Heart left ventricle (tissue), 16 donors: ENCODE results near the gene ZMIZ1. TPM values are rescaled to one million over a fixed set of nuclear protein-coding genes. Genes with fewer than 3 reads are reported as not detected.

Source experiments
- ATAC-seq, 4 donors: fragments of 200-7000 bp; cut with Tn5 transposase; one replicate each; pipeline ENCODE4 v1.9.1; 2020 to 2022; ENCODE audit warnings: moderate library complexity in 4 of 4, mild to moderate bottlenecking in 3 of 4, moderate number of reproducible peaks in 1 of 4
- DNase-seq, 5 donors: peaks; one replicate each; pipeline ENCODE4 v3.0.0-alpha.2; 2020
- H3K27ac ChIP-seq, 12 donors: fragments of 200-600 bp; sonication (generic) in 4 of 12; one replicate each; pipeline versions ENCODE4 v1.5.0 to v1.8.0; 2016 to 2022; ENCODE audit warnings: mild to moderate bottlenecking in 2 of 12
- H3K27me3 ChIP-seq, 9 donors: fragments of 200-600 bp; sonication (generic) in 2 of 9; one replicate each; pipeline versions ENCODE4 v1.5.1 to v1.8.0; 2016 to 2022; ENCODE audit warnings: mild to moderate bottlenecking in 3 of 9
- H3K36me3 ChIP-seq, 9 donors: fragments of 200-600 bp; sonication (generic) in 2 of 9; one replicate each; pipeline versions ENCODE4 v1.5.0 to v1.8.0; 2018 to 2022; ENCODE audit warnings: mild to moderate bottlenecking in 2 of 9
- H3K4me1 ChIP-seq, 12 donors: fragments of 200-600 bp; sonication (generic) in 4 of 12; one replicate each; pipeline versions ENCODE4 v1.5.0 to v1.8.0; 2016 to 2022; ENCODE audit warnings: mild to moderate bottlenecking in 3 of 12
- H3K4me3 ChIP-seq, 12 donors: fragments of 200-600 bp; sonication (generic) in 4 of 12; one replicate each; pipeline versions ENCODE4 v1.5.0 to v1.8.0; 2017 to 2022; ENCODE audit warnings: mild to moderate bottlenecking in 9 of 12, moderate library complexity in 4 of 12
- H3K9me3 ChIP-seq, 12 donors: fragments of 200-600 bp; sonication (generic) in 4 of 12; one replicate each; pipeline versions ENCODE4 v1.5.0 to v1.8.0; 2016 to 2022; ENCODE audit warnings: mild to moderate bottlenecking in 1 of 12
- CTCF ChIP-seq, 12 donors: fragments of 200-600 bp; sonication (generic) in 4 of 12; IDR thresholded peaks; one replicate each; pipeline versions ENCODE4 v1.5.0 to v1.8.0; 2018 to 2022; ENCODE audit warnings: antibody characterized with exemption in 12 of 12, mild to moderate bottlenecking in 5 of 12
- POLR2A ChIP-seq, 2 donors: fragments of 450-650 bp; IDR thresholded peaks; one replicate each; pipeline ENCODE4 v1.6.1; 2017; ENCODE audit warnings: antibody characterized with exemption in 2 of 2, mild to moderate bottlenecking in 2 of 2, moderate library complexity in 2 of 2
- WGBS, 4 donors: extraction: QIAGEN DNeasy Blood & Tissue Kit in 2 of 4; methylation state at CpG; one replicate each; pipeline versions ENCODE4 v1.1.5 to v1.1.7; 2013 to 2018; 5-methylcytosine and 5-hydroxymethylcytosine counted together
- intact Hi-C, 10 donors: fragments of 100-400 bp; cut with DNase I; formaldehyde crosslinking; loops; one replicate each; pipeline versions ENCODE4 v1.11.1 to v1.14.2; 2022
- polyA plus RNA-seq, 2 donors: library from polyadenylated mRNA; stranded (reverse); fragments of 200-250 nt; gene quantifications; one replicate each; pipeline ENCODE4 v1.2.3, GENCODE V29; 2013
- total RNA-seq, 9 donors: library from RNA; depleted of rRNA in 2 of 9; stranded (reverse); fragments of >200 nt in 2 of 9; fragmentation: NEBNext Ultra II Directional in 3 of 9; extraction: Animal tissue kit (Norgen Biotek cat#: 25700) in 3 of 9; gene quantifications; one replicate each; pipeline versions ENCODE4 v1.1.0 to v1.2.4, GENCODE V29; 2016 to 2023
- donor health status: ischemic (EF 13 %, LVEDD 7.1; RV severe dilation, severe dysfunction).
- donor health status: healthy with polysubstance abuse.
- donor health status: DM: no; HTN: yes; CAD: no.
- donor health status: DM: no; HTN: no; CAD: no.
- donor health status: ischemic (EF 25% LVEDD 6.9; RV normal size, moderate dysfunction).
- donor health status: ischemic (EF 25% LVEDD 5.7; RV mildly dilated, moderate dysfunction).
- donor health status: healthy.
- donor health status: DM: yes; HTN: yes; CAD: no.
- donor health status: ischemic (EF 35%, LVEDD 5.7; RV mildly dilated, moderate dysfunction).
- donor health status: nonischemic (EF 11% LVEDD 7.7; RV severe dilation, severe dysfunction).
- donor health status: DM: yes; HTN: yes; CAD: no.
- donor health status: PGD.
- donor health status: ischemic (EF 29% LVEDD 5.4; RV normal size, mild dysfunction).
- donor health status: nonischemic (EF 23%, LVEDD 6.1; RV moderate dilation, normal function).

Gene ZMIZ1
- total and polyA plus RNA-seq, 11 donors, result 19.7 to 75.4 (median 49.2) TPM

GRCh38 chr10:79262959-79263746 lies 194.4 kb downstream of the ZMIZ1 start:
- Histone ChIP-seq H3K27me3 (no peaks in the 10 kb centered on the region), H3K27ac (no peak overlapping the region), H3K4me3 (no peak overlapping the region), H3K9me3 (no peaks in the 10 kb centered on the region), H3K36me3 (peaks cover 0 to 24% (median 4%) of the 10 kb centered on the region in 9 donors), H3K4me1 (peaks cover 22 to 100% (median 83%) of the 10 kb centered on the region in 12 donors)
- WGBS, 4 donors, result 84 to 86% (median 85%) methylated on average over 16 to 18 of the region's 18 CpGs
- TF ChIP-seq CTCF (IDR thresholded peaks at IDR 0.05) (no peak), POLR2A (IDR thresholded peaks at IDR 0.05) (no peak)
- ATAC-seq (no peak), DNase-seq (no peak)
- intact Hi-C loops, result no loop called here

DNA sequence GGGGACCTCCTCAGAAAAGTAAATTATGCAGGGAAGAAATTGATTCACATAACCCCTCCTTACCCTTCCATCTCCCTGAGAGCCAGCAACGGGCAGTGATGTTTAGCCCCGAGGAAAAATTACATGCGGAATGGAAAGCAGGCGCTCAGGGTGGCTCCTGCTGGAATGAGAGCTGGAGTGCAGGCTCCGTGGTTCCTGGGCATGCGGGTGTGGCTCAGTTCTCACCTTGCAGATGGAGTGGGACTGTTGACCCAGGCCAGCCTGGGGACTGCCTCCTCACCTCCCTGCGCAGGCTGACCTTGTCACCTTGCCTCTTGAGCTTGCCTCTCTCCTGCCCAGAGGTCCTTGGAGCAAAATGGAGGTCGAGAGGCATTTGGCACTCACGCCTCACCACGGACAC lies 195.2 kb downstream of the ZMIZ1 start:
- 81 to 88% (median 84%) methylated on average over 10 of the region's 10 CpGs for WGBS, 4 donors
- no peak for ATAC-seq
- Histone ChIP-seq H3K4me1 (peaks cover 24 to 100% (median 87%) of the 10 kb centered on the region in 12 donors), H3K4me3 (no peak overlapping the region), H3K9me3 (no peaks in the 10 kb centered on the region), H3K27me3 (no peaks in the 10 kb centered on the region), H3K27ac (peak overlapping the region in 3 of 12 donors; percentile 74 to 95 (median 77)), H3K36me3 (peaks cover 0 to 24% (median 4%) of the 10 kb centered on the region in 9 donors)
- DNase-seq, result no peak
- TF ChIP-seq CTCF (IDR thresholded peaks at IDR 0.05) (no peak), POLR2A (IDR thresholded peaks at IDR 0.05) (no peak)
- intact Hi-C loops, result loop anchor here in 1 of 10 donors (2.0 kb wide), 1 partner anchor 15 kb away; no protein-coding TSS in a partner anchor

DNA sequence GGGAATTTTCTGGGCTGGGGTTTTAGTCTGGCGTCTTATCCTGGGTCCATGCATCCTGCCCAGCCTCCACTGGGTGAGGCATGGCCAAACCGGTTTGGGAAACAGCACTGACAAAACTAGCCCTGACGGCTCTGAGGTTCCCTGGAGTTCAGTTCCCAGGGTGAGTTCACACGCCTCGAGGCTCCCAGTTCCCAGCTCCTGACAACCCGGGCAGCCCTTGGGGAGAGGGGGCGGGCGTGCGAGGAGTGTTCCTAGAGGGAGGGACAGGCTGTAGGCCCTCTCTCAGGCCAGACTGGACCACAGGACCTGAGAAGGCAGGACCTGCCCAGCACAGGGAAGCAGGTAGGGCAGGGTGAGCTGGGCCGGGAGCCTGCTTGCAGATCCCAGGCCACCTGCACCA lies 196.2 kb downstream of the ZMIZ1 start:
- H3K27me3 ChIP-seq, result no peaks in the 10 kb centered on the region
- H3K27ac ChIP-seq, result peak overlapping the region in 11 of 12 donors; percentile 59 to 95 (median 83)
- peak overlapping the region in 4 of 12 donors; percentile 2 to 32 (median 8) for H3K4me3 ChIP-seq
- peaks cover 28 to 100% (median 91%) of the 10 kb centered on the region in 12 donors for H3K4me1 ChIP-seq
- 53 to 73% (median 59%) methylated on average over 8 to 10 of the region's 10 CpGs for WGBS, 4 donors
- DNase-seq, result peak in 3 of 5 donors; percentile 47 to 79 (median 76)
- no peak for TF ChIP-seq CTCF (IDR thresholded peaks at IDR 0.05)
- TF ChIP-seq POLR2A (IDR thresholded peaks at IDR 0.05), result no peak
- peaks cover 0 to 24% (median 4%) of the 10 kb centered on the region in 9 donors for H3K36me3 ChIP-seq
- no peaks in the 10 kb centered on the region for H3K9me3 ChIP-seq
- ATAC-seq, result peak in 1 of 4 donors; percentile 12
- intact Hi-C loops, result loop anchor here in 2 of 10 donors (2.0 to 5.0 kb wide), 2 partner anchors 16 to 43 kb away; no protein-coding TSS in a partner anchor

GRCh38 chr10:79266084-79266483 lies 197.3 kb downstream of the ZMIZ1 start:
- ATAC-seq, result no peak
- H3K27ac ChIP-seq, result peak overlapping the region; percentile 25 to 95 (median 83)
- peaks cover 28 to 100% (median 91%) of the 10 kb centered on the region in 12 donors for H3K4me1 ChIP-seq
- TF ChIP-seq CTCF (IDR thresholded peaks at IDR 0.05) (no peak), POLR2A (IDR thresholded peaks at IDR 0.05) (no peak)
- no peaks in the 10 kb centered on the region for H3K27me3 ChIP-seq
- no peaks in the 10 kb centered on the region for H3K9me3 ChIP-seq
- intact Hi-C loops, result loop anchor here in 2 of 10 donors (2.0 to 5.0 kb wide), 2 partner anchors 19 to 44 kb away; no protein-coding TSS in a partner anchor
- H3K4me3 ChIP-seq, result peak overlapping the region in 3 of 12 donors; percentile 1 to 16 (median 16)
- no peak for DNase-seq
- peaks cover 0 to 24% (median 5%) of the 10 kb centered on the region in 9 donors for H3K36me3 ChIP-seq
- 42 to 48% (median 45%) methylated on average over 6 of the region's 6 CpGs for WGBS, 4 donors
